Vagina (tissue), 2 donors: ENCODE data around the gene PRKAR1B. TPM values are rescaled to one million over a fixed set of nuclear protein-coding genes. Genes with fewer than 3 reads are reported as not detected.

ENCODE experiments used
- DNase-seq, 2 donors: peaks; one replicate each; pipeline ENCODE4 v3.0.0-alpha.2; 2017; ENCODE audit errors: extremely low spot score in 2 of 2
- H3K27ac ChIP-seq: fragments of 200-600 bp; sonication (generic); one replicate; pipeline ENCODE4 v1.5.1; 2019
- H3K27me3 ChIP-seq: fragments of 200-600 bp; sonication (generic); one replicate; pipeline ENCODE4 v1.5.1; 2019
- H3K36me3 ChIP-seq, 2 donors: fragments of 200-600 bp; sonication (generic); one replicate each; pipeline ENCODE4 v1.5.1; 2017 to 2019
- H3K4me1 ChIP-seq: fragments of 200-600 bp; sonication (generic); one replicate; pipeline ENCODE4 v1.5.1; 2019
- H3K4me3 ChIP-seq, 2 donors: fragments of 200-600 bp; sonication (generic); 1 replicate in 1 of 2; 2 replicates in 1 of 2; pipeline ENCODE4 v1.5.1; 2016 to 2019
- H3K9me3 ChIP-seq: fragments of 200-600 bp; sonication (generic); one replicate; pipeline ENCODE4 v1.5.1; 2019
- POLR2A ChIP-seq, 2 donors: fragments of 450-650 bp; IDR thresholded peaks; one replicate each; pipeline ENCODE4 v1.6.1; 2017; ENCODE audit warnings: antibody characterized with exemption in 2 of 2, mild to moderate bottlenecking in 2 of 2, moderate library complexity in 2 of 2
- POLR2AphosphoS5 ChIP-seq, 2 donors: sonication (generic); formaldehyde crosslinking; IDR thresholded peaks; one replicate each; pipeline ENCODE4 v1.9.0; 2017; ENCODE audit warnings: antibody characterized with exemption in 2 of 2, mild to moderate bottlenecking in 2 of 2, low read depth in 1 of 2; ENCODE audit not compliant: insufficient read depth in 1 of 2
- intact Hi-C: fragments of 100-400 bp; cut with DNase I; formaldehyde crosslinking; loops from one replicate; pipeline ENCODE4 v1.15.1; 2023
- total RNA-seq: library from RNA; depleted of rRNA; stranded (reverse); fragments of >200 nt; gene quantifications from one replicate; pipeline ENCODE4 v1.2.3, GENCODE V29; 2016
- TF ChIP-seq, protein P1 (sequence below), 3 experiments: fragments of 450-650 bp in 2 of 3; fragments of 200-600 bp in 1 of 3; sonication (generic) in 1 of 3; IDR thresholded peaks; one replicate each; pipeline ENCODE4 v1.5.1; 2017 to 2019; ENCODE audit warnings: antibody characterized with exemption in 3 of 3, mild to moderate bottlenecking in 2 of 3, moderate library complexity in 2 of 3

PRKAR1B gene
- total RNA-seq, 1 donor from 2014 or later: 31.4 TPM

DNA sequence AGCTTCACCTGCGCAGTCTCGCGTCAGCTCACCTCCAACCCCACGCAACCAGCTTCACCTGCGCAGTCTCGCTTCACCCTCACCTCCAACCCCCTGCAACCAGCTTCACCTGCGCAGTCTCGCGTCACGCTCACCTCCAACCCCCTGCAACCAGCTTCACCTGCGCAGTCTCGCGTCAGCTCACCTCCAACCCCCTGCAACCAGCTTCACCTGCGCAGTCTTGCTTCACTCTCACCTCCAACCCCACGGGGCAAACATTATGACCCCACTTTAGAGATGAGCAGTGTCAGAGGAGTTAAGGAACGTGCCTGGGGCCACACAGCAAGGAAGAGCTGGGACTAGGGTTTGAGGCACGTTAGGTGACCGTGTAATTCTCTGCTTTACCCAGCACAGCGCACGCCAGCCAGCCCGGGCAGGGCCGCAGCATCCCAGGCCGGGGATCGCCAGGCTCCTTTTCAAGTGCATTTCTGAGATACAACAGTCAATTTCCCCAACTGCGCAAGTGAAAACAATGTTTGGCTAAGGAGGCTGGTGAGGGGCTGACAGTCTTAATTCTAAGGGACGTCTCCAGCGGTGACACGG lies 184.9 kb downstream of the PRKAR1B start:
- TF ChIP-seq, protein P1, sequence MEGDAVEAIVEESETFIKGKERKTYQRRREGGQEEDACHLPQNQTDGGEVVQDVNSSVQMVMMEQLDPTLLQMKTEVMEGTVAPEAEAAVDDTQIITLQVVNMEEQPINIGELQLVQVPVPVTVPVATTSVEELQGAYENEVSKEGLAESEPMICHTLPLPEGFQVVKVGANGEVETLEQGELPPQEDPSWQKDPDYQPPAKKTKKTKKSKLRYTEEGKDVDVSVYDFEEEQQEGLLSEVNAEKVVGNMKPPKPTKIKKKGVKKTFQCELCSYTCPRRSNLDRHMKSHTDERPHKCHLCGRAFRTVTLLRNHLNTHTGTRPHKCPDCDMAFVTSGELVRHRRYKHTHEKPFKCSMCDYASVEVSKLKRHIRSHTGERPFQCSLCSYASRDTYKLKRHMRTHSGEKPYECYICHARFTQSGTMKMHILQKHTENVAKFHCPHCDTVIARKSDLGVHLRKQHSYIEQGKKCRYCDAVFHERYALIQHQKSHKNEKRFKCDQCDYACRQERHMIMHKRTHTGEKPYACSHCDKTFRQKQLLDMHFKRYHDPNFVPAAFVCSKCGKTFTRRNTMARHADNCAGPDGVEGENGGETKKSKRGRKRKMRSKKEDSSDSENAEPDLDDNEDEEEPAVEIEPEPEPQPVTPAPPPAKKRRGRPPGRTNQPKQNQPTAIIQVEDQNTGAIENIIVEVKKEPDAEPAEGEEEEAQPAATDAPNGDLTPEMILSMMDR (IDR thresholded peaks at IDR 0.05): no peak
- TF ChIP-seq POLR2AphosphoS5 (IDR thresholded peaks at IDR 0.05; ENCODE audit: insufficient read depth in 1 of 2, low read depth in 1 of 2) (no peak), POLR2A (IDR thresholded peaks at IDR 0.05) (no peak)
- no peak for DNase-seq
- peak overlapping the region; percentile 66 for H3K27ac ChIP-seq
- intact Hi-C loops: no loop called here
- H3K36me3 ChIP-seq: no peaks in the 10 kb centered on the region
- H3K4me1 ChIP-seq: peaks cover 34% of the 10 kb centered on the region
- H3K9me3 ChIP-seq: no peaks in the 10 kb centered on the region
- no peak overlapping the region for H3K4me3 ChIP-seq
- H3K27me3 ChIP-seq: no peaks in the 10 kb centered on the region

DNA sequence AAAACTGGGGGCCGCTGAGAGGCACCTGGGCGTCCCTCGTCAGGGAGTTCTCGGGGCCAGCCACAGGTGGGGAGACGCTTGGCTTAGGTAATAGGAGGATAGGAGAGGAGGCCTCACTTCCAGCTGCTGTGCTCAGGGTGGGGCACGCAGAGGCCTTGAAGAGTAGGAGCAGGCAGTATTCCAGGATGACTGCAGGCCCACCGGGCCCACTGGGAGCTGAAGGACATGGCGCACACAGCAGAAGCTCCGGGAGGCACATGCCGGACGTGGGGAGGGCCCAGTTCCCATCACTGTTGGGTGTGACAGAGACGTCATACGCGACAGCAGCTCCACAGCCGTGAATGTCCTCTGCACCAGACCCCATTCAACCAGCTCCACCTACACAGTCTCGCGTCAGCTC lies 185.4 kb downstream of the PRKAR1B start:
- no peaks in the 10 kb centered on the region for H3K27me3 ChIP-seq
- peaks cover 34% of the 10 kb centered on the region for H3K4me1 ChIP-seq
- no peak overlapping the region for H3K4me3 ChIP-seq
- DNase-seq: no peak
- intact Hi-C loops: no loop called here
- H3K9me3 ChIP-seq: no peaks in the 10 kb centered on the region
- TF ChIP-seq POLR2A (IDR thresholded peaks at IDR 0.05) (no peak), POLR2AphosphoS5 (IDR thresholded peaks at IDR 0.05; ENCODE audit: insufficient read depth in 1 of 2, low read depth in 1 of 2) (no peak)
- TF ChIP-seq, protein P1 (IDR thresholded peaks at IDR 0.05): no peak
- H3K36me3 ChIP-seq: no peaks in the 10 kb centered on the region
- H3K27ac ChIP-seq: no peak overlapping the region

DNA sequence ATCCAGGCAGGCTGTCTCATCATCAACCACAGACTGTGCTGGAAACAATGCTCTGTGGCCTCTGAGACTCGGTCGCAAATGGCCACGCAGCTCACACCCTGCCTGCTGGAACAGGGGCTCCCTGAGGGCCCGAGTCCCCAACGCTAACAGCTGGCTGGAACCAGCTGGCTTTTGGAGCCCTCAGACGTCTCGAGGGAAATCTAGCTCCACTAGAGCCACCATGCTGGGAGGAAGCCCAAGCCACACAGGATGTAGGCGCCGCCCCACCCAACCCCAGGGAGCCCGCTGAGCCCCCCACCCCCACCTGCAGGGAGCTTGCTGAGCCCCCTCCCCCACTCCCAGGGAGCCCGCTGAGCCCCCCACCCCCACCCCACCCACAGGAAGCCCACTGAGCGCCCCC lies 186.1 kb downstream of the PRKAR1B start:
- H3K4me1 ChIP-seq: peaks cover 34% of the 10 kb centered on the region
- TF ChIP-seq, protein P1 (IDR thresholded peaks at IDR 0.05): no peak
- TF ChIP-seq POLR2AphosphoS5 (IDR thresholded peaks at IDR 0.05; ENCODE audit: insufficient read depth in 1 of 2, low read depth in 1 of 2): no peak
- intact Hi-C loops: no loop called here
- no peak overlapping the region for H3K4me3 ChIP-seq
- H3K9me3 ChIP-seq: no peaks in the 10 kb centered on the region
- no peaks in the 10 kb centered on the region for H3K27me3 ChIP-seq
- no peak for DNase-seq
- no peaks in the 10 kb centered on the region for H3K36me3 ChIP-seq
- no peak overlapping the region for H3K27ac ChIP-seq

DNA sequence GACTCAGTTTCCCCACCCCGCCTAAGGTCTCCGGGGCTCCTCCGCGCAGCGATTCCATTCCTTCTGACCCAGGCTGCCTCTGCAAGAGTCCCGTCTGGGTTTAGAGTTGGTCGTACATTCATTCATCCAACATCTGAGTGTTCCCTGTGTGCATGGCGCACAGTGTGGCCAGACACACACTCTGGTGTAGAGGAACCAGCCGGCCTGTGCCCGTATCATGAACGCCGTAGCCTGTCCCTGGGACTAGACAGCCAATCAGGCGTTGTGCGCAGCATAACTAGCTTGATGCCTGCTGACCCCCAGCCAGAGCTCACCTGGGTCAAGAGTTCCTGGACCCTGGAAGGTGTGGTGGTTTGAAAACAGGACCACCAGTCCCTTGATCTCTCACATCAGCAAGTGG lies 186.5 kb downstream of the PRKAR1B start:
- DNase-seq: no peak
- Histone ChIP-seq H3K4me3 (no peak overlapping the region), H3K36me3 (no peaks in the 10 kb centered on the region), H3K27ac (no peak overlapping the region), H3K4me1 (peaks cover 34% of the 10 kb centered on the region), H3K27me3 (no peaks in the 10 kb centered on the region), H3K9me3 (no peaks in the 10 kb centered on the region)
- intact Hi-C loops: no loop called here
- TF ChIP-seq, protein P1 (IDR thresholded peaks at IDR 0.05): no peak
- TF ChIP-seq POLR2A (IDR thresholded peaks at IDR 0.05): no peak
- TF ChIP-seq POLR2AphosphoS5 (IDR thresholded peaks at IDR 0.05; ENCODE audit: insufficient read depth in 1 of 2, low read depth in 1 of 2): no peak

DNA sequence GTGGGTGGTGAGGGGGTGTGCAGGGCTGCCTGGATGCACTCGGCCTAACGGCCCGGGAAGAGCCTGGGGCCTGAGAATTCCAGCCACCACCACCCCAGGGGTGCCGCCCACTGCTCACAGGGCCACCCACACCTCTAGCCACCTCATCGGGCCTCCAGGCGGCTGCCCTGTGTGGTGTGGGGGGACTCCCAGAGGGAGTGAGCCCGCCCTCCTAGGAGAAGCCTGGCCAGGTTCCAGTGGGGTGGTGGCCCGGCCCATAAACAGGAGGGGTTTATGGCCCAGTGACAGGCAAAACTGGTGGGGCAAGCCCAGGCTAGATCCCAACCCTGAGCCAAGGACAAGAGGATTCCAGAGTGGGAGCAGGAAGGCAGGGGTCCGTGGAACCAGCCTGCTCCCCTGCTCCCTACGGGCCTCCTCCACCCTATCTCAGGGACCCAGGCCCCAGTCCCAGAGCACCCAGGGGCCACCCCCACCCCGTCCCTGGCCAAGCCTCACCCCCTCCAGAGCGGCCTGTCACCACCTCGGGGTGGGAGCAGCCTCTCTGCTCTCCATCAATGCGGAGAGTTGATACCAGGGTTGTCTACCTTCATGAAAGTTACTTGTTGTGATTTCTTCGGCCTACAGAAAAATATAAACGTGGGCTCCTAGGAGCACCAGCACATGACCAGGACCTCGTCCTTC lies 187.2 kb downstream of the PRKAR1B start:
- peaks cover 34% of the 10 kb centered on the region for H3K4me1 ChIP-seq
- TF ChIP-seq, protein P1 (IDR thresholded peaks at IDR 0.05): no peak
- no peak for TF ChIP-seq POLR2AphosphoS5 (IDR thresholded peaks at IDR 0.05; ENCODE audit: insufficient read depth in 1 of 2, low read depth in 1 of 2)
- TF ChIP-seq POLR2A (IDR thresholded peaks at IDR 0.05): no peak
- no peak for DNase-seq
- no peaks in the 10 kb centered on the region for H3K27me3 ChIP-seq
- H3K4me3 ChIP-seq: no peak overlapping the region
- peak overlapping the region; percentile 26 for H3K27ac ChIP-seq
- H3K36me3 ChIP-seq: no peaks in the 10 kb centered on the region
- no peaks in the 10 kb centered on the region for H3K9me3 ChIP-seq
- intact Hi-C loops: no loop called here
